HCT116 (cell line): Measurements from ENCODE around the gene SNX4. TPM values are rescaled to one million over a fixed set of nuclear protein-coding genes. Genes with fewer than 3 reads are reported as not detected.
A peak's percentile ranks its signal among the peaks of the same experiment; 100 is the strongest.

ENCODE experiments used
- ATAC-seq: fragments of 200-7000 bp; cut with Tn5 transposase; 2 replicates; pipeline ENCODE4 v1.9.1; 2020; ENCODE audit warnings: mild to moderate bottlenecking, moderate library complexity
- BruUV-seq: library from RNA; stranded (reverse); fragments of 400-500 nt; replicated peaks from 2 replicates; lab custom pipeline; 2021; lab: Mats Ljungman, UMichigan
- CTCF ChIA-PET: fragments of 300-600 bp; sonication (Branson Sonifier 250); formaldehyde crosslinking; loops from one replicate; lab custom pipeline; 2021; ENCODE audit warnings: antibody characterized with exemption; lab: Charles Lee
- POLR2A ChIA-PET: fragments of 300-600, 350-600 bp; sonication (Branson Sonifier 250); formaldehyde crosslinking; loops from one replicate; lab custom pipeline; 2021; ENCODE audit warnings: antibody characterized with exemption; lab: Charles Lee
- RAD21 ChIA-PET, 2 experiments: fragments of 300-600 bp; sonication (Branson Sonifier 250); formaldehyde crosslinking; loops; one replicate each; lab custom pipeline; 2023; ENCODE audit warnings: low total read pairs in 2 of 2; ENCODE audit not compliant: uncharacterized antibody in 2 of 2, unreplicated experiment in 2 of 2, low non-redundant PET in 1 of 2; lab: Charles Lee
- DNase-seq: peaks from one replicate; pipeline ENCODE4 v3.0.0-alpha.2; 2010; ENCODE audit warnings: low read depth, low spot score
- H2AFZ ChIP-seq: fragments of 200-600 bp; shearing (Covaris generic), sonication (generic); 2 replicates; pipeline ENCODE4 v1.6.1; 2017; ENCODE audit warnings: low read depth, mixed run types, mixed read lengths, antibody characterized with exemption, low read length; ENCODE audit not compliant: poor library complexity, severe bottlenecking
- H3K27ac ChIP-seq: 2 replicates; pipeline ENCODE4 v1.5.1; 2012; ENCODE audit warnings: low read depth, low read length
- H3K27me3 ChIP-seq: fragments of 200-600 bp; sonication (generic); 2 replicates; pipeline ENCODE4 v1.6.1; 2016; ENCODE audit warnings: mixed run types, low read length, mixed read lengths; ENCODE audit not compliant: insufficient read depth
- H3K36me3 ChIP-seq, 2 experiments: fragments of 200-500 bp in 1 of 2; fragments of 200-600 bp in 1 of 2; sonication (Bioruptor generic) in 1 of 2; sonication (generic) in 1 of 2; 2 replicates each; pipeline versions ENCODE4 v1.5.1 to v1.6.1; 2014 to 2016; ENCODE audit warnings: low read length in 2 of 2, inconsistent platforms in 1 of 2, mixed read lengths in 1 of 2, mixed run types in 1 of 2; ENCODE audit not compliant: insufficient read depth in 2 of 2, control insufficient read depth in 1 of 2
- H3K4me1 ChIP-seq, 2 experiments: fragments of 200-600 bp in 1 of 2; sonication (generic) in 1 of 2; 2 replicates each; pipeline versions ENCODE4 v1.5.1 to v1.6.1; 2012 to 2017; ENCODE audit warnings: low read length in 2 of 2, inconsistent platforms in 1 of 2, mild to moderate bottlenecking in 1 of 2, mixed read lengths in 1 of 2, mixed run types in 1 of 2, moderate library complexity in 1 of 2; ENCODE audit not compliant: insufficient read depth in 2 of 2, control insufficient read depth in 1 of 2
- H3K4me2 ChIP-seq: fragments of 200-600 bp; sonication (generic); 2 replicates; pipeline ENCODE4 v1.6.1; 2017; ENCODE audit warnings: mixed run types, low read length, mixed read lengths
- H3K4me3 ChIP-seq, 2 experiments: fragments of 200-600 bp in 1 of 2; sonication (generic) in 1 of 2; replicated peaks in 1 of 2; 2 replicates each; pipeline ENCODE4 v1.5.1; 2011 to 2016; ENCODE audit warnings: low read length in 2 of 2, control low read depth in 1 of 2, low read depth in 1 of 2, mild to moderate bottlenecking in 1 of 2, mixed read lengths in 1 of 2, mixed run types in 1 of 2
- H3K79me2 ChIP-seq: fragments of 200-600 bp; sonication (generic); 2 replicates; pipeline ENCODE4 v1.6.1; 2017; ENCODE audit warnings: mild to moderate bottlenecking, mixed run types, low read length, moderate library complexity, mixed read lengths; ENCODE audit not compliant: insufficient read depth
- H3K9ac ChIP-seq: fragments of 200-600 bp; sonication (generic); 2 replicates; pipeline ENCODE4 v1.6.1; 2016; ENCODE audit warnings: low read length, mixed read lengths
- H3K9me2 ChIP-seq: fragments of 200-600 bp; sonication (generic), shearing (Covaris generic); 2 replicates; pipeline ENCODE4 v1.6.1; 2017; ENCODE audit warnings: mixed run types, mild to moderate bottlenecking, moderate library complexity; ENCODE audit not compliant: insufficient read depth
- H3K9me3 ChIP-seq, 2 experiments: fragments of 200-500 bp in 1 of 2; fragments of 200-600 bp in 1 of 2; sonication (Bioruptor generic) in 1 of 2; sonication (generic) in 1 of 2; 2 replicates each; pipeline ENCODE4 v1.6.1; 2014 to 2017; ENCODE audit warnings: low read length in 2 of 2, mixed read lengths in 2 of 2, inconsistent platforms in 1 of 2, low read depth in 1 of 2, mild to moderate bottlenecking in 1 of 2, mixed run types in 1 of 2, moderate library complexity in 1 of 2; ENCODE audit not compliant: control insufficient read depth in 1 of 2, insufficient read depth in 1 of 2
- H4K20me1 ChIP-seq: fragments of 200-600 bp; sonication (generic), shearing (Covaris generic); 2 replicates; pipeline ENCODE4 v1.6.1; 2017; ENCODE audit warnings: mixed run types, mild to moderate bottlenecking, moderate library complexity; ENCODE audit not compliant: insufficient read depth
- CTCF ChIP-seq, 3 experiments: fragments of 200-600 bp in 1 of 3; sonication (generic) in 1 of 3; IDR thresholded peaks in 2 of 3; conservative IDR thresholded peaks in 1 of 3; 2 replicates each; pipeline ENCODE4 v1.5.1; 2012 to 2017; ENCODE audit warnings: low read depth in 2 of 3, low read length in 2 of 3, antibody characterized with exemption in 1 of 3, borderline replicate concordance in 1 of 3, control low read depth in 1 of 3, mild to moderate bottlenecking in 1 of 3, mixed read lengths in 1 of 3, mixed run types in 1 of 3, moderate library complexity in 1 of 3; ENCODE audit not compliant: insufficient read depth in 1 of 3
- EZH2 ChIP-seq: fragments of 200-600 bp; sonication (generic); IDR thresholded peaks from 2 replicates; pipeline ENCODE4 v1.6.1; 2017; ENCODE audit warnings: antibody characterized with exemption, mixed run types
- RAD21 ChIP-seq: IDR thresholded peaks from 2 replicates; pipeline ENCODE4 v1.6.1; 2012; ENCODE audit warnings: low read depth, mild to moderate bottlenecking
- intact Hi-C: fragments of 100-400 bp; cut with micrococcal nuclease; formaldehyde crosslinking; loops from 2 replicates; pipeline ENCODE4 v1.10.0; 2022
- total RNA-seq: library from RNA; stranded (reverse); gene quantifications from one replicate; pipeline ENCODE4 v1.2.1, GENCODE V29; 2021; ENCODE audit not compliant: unreplicated experiment

SNX4 gene
- total RNA-seq, 1 experiment from 2014 or later: 21.1 TPM

- ATAC-seq: peak; percentile 81
- CTCF ChIA-PET: interaction anchor here (1.0 kb wide), 2 partner anchors 288 to 443 kb away, joined by 4 to 6 read pairs; no protein-coding TSS in a partner anchor
Observed at GRCh38 chr3:125437631-125438435, 82.2 kb downstream of the SNX4 start.

More at GRCh38 chr3:125437631-125438435, 82.2 kb downstream of the SNX4 start:
- peak; percentile 29 for DNase-seq
- Histone ChIP-seq H3K9me2 (no peaks in the 10 kb centered on the region), H3K4me3 (no peak overlapping the region), H3K9me3 (no peaks in the 10 kb centered on the region), H3K4me2 (no peak overlapping the region), H3K36me3 (no peaks in the 10 kb centered on the region), H3K27ac (no peak overlapping the region), H3K4me1 (no peaks in the 10 kb centered on the region), H4K20me1 (no peaks in the 10 kb centered on the region), H2AFZ (peak overlapping the region; percentile 3), H3K27me3 (no peaks in the 10 kb centered on the region), H3K9ac (no peak overlapping the region), H3K79me2 (no peaks in the 10 kb centered on the region)
- TF ChIP-seq EZH2: no peak
- TF ChIP-seq RAD21: peak; percentile 87
- TF ChIP-seq CTCF (IDR thresholded peaks at IDR 0.05 in 2 of 3, conservative IDR thresholded peaks at IDR 0.05 in 1 of 3; ENCODE audit: borderline replicate concordance in 1 of 3, insufficient read depth in 1 of 3, low read depth in 2 of 3, low read length in 2 of 3): peak; percentile 83 to 97 (median 96)
- ChIA-PET RAD21 (no interaction called here), POLR2A (no interaction called here)
- intact Hi-C loops: loop anchor here (1.0 to 5.0 kb wide), 5 partner anchors 147 to 676 kb away; no protein-coding TSS in a partner anchor
- BruUV-seq: no TSS peak
